HL-60 (cell line): ENCODE results near the gene EMP2.

Experiments
- DNase-seq, 2 experiments: peaks; one replicate each; pipeline ENCODE4 v3.0.0-alpha.2; 2010 to 2020; ENCODE audit warnings: low read depth in 1 of 2, low spot score in 1 of 2
- H3K27ac ChIP-seq: fragments of 250-450 bp; sonication (Bioruptor Pico); replicated peaks from 2 replicates; pipeline ENCODE4 v1.5.1; 2020; ENCODE audit warnings: mild to moderate bottlenecking, moderate library complexity
- H3K27me3 ChIP-seq: fragments of 250-450 bp; sonication (Bioruptor Pico); 2 replicates; pipeline ENCODE4 v1.5.1; 2021; ENCODE audit warnings: mild to moderate bottlenecking, moderate library complexity; ENCODE audit not compliant: insufficient read depth, poor library complexity, severe bottlenecking
- H3K4me3 ChIP-seq: replicated peaks from 2 replicates; pipeline ENCODE4 v1.5.1; 2011; ENCODE audit warnings: mild to moderate bottlenecking, control low read depth, low read length; ENCODE audit not compliant: insufficient read depth
- GABPA ChIP-seq: IDR thresholded peaks from 2 replicates; pipeline ENCODE4 v1.6.1; 2012; ENCODE audit warnings: low read depth
- POLR2AphosphoS5 ChIP-seq: IDR thresholded peaks from 2 replicates; pipeline ENCODE4 v1.6.1; 2012; ENCODE audit warnings: low read depth
- SPI1 ChIP-seq: IDR thresholded peaks from 2 replicates; pipeline ENCODE4 v1.6.1; 2012; ENCODE audit warnings: low read depth, mild to moderate bottlenecking, borderline replicate concordance
- TF ChIP-seq, protein P1 (sequence below): IDR thresholded peaks from 2 replicates; pipeline ENCODE4 v1.6.1; 2012; ENCODE audit warnings: low read depth; ENCODE audit not compliant: insufficient replicate concordance
- TF ChIP-seq, protein P2 (sequence below): IDR thresholded peaks from one replicate; pipeline ENCODE4 v1.5.1; 2011; ENCODE audit warnings: low read length, control low read depth, inconsistent platforms; ENCODE audit not compliant: insufficient read depth

Gene EMP2

DNA sequence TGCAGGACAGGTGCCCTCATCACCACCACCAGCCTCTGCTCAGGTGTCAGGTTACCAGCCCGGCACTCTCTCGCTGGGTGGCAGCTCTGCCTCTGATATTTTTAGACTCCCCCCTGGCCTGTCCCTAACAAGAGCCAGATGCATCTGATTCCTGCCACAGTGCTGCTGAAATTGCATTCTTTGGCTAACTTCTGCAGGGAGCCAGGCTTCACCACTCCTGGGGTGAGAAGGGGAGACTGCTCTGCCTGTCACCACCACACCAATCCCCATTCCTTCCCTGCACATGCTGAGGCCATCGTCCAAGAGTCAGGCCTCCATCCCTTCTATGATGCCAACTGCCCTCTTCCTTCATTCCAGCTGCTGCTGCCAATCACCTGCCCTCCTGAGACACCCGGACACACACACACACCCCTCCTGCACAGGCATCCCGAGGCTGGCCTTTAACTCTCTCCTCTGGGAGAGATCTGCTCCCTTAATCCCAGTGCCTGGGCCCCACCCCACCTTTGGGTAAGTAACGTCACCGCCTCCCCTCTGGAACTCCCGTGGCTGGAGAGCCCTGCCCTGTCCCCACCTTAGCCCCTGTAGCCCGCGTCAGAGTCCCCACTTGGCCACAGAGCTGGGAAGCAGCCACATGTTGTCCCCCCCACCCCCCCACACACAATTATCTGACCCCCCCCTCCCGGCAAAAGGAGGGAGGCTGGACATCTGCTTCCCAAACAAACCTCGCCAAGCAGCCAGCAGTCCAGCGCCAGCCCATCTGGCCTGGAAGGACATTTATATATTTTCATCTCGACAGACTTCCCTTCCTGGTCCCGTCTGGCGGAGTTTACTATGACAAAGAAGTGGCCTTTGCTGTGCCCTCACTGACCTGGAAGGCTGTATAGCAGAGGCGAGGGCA is 2.8 kb downstream of the EMP2 start:
- H3K4me3 ChIP-seq = no peak overlapping the region
- H3K27ac ChIP-seq = no peak overlapping the region
- TF ChIP-seq SPI1 (no peak), POLR2AphosphoS5 (no peak)
- TF ChIP-seq, protein P1, sequence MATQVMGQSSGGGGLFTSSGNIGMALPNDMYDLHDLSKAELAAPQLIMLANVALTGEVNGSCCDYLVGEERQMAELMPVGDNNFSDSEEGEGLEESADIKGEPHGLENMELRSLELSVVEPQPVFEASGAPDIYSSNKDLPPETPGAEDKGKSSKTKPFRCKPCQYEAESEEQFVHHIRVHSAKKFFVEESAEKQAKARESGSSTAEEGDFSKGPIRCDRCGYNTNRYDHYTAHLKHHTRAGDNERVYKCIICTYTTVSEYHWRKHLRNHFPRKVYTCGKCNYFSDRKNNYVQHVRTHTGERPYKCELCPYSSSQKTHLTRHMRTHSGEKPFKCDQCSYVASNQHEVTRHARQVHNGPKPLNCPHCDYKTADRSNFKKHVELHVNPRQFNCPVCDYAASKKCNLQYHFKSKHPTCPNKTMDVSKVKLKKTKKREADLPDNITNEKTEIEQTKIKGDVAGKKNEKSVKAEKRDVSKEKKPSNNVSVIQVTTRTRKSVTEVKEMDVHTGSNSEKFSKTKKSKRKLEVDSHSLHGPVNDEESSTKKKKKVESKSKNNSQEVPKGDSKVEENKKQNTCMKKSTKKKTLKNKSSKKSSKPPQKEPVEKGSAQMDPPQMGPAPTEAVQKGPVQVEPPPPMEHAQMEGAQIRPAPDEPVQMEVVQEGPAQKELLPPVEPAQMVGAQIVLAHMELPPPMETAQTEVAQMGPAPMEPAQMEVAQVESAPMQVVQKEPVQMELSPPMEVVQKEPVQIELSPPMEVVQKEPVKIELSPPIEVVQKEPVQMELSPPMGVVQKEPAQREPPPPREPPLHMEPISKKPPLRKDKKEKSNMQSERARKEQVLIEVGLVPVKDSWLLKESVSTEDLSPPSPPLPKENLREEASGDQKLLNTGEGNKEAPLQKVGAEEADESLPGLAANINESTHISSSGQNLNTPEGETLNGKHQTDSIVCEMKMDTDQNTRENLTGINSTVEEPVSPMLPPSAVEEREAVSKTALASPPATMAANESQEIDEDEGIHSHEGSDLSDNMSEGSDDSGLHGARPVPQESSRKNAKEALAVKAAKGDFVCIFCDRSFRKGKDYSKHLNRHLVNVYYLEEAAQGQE = no peak
- TF ChIP-seq, protein P2, sequence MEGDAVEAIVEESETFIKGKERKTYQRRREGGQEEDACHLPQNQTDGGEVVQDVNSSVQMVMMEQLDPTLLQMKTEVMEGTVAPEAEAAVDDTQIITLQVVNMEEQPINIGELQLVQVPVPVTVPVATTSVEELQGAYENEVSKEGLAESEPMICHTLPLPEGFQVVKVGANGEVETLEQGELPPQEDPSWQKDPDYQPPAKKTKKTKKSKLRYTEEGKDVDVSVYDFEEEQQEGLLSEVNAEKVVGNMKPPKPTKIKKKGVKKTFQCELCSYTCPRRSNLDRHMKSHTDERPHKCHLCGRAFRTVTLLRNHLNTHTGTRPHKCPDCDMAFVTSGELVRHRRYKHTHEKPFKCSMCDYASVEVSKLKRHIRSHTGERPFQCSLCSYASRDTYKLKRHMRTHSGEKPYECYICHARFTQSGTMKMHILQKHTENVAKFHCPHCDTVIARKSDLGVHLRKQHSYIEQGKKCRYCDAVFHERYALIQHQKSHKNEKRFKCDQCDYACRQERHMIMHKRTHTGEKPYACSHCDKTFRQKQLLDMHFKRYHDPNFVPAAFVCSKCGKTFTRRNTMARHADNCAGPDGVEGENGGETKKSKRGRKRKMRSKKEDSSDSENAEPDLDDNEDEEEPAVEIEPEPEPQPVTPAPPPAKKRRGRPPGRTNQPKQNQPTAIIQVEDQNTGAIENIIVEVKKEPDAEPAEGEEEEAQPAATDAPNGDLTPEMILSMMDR = no peak
- DNase-seq = no peak
- H3K27me3 ChIP-seq = peaks cover 23% of the 10 kb centered on the region

DNA sequence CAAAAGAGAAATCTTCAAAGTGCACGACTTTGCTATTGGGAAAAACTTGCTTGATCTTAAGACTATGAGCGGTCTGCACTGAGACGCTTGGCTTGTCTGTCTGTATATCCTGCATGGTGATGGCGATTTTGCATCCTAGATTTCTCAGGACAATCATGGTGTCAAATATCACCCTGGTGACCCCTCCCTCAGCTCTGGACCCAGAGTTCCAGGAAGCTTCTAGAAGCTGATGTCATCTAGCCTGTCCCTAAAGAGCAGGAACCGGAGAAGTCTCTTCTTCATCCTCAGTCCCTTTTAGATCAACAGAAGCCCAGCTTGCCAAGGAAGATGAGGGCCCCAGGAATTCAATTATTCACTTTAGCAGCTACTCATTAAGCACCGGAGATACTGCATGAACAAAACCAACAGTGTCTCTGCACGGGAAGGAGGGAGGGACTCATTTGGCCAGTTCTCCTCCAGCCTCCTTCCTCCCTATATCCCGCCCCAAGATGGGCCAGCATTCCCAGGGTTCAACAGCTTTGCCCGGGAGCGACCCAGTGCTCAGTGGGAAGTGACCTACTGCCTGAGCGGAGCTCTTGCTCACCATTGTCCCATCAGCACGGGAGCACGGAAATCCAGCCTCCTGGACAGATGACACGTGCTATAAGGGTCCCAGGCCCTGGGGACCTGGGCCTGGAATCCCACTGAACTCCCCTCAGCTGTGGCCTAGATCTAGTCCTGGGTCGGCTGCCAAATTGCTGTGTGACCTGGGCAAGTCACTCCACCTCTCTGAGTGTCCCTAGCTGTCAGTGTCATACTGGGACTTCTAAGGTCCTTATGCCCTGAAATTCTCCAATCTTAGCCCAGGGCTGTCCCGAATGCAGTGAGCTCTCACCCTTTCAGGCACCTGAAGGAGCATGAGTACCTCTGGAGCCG is 3.8 kb downstream of the EMP2 start:
- Histone ChIP-seq H3K27me3 (peaks cover 21% of the 10 kb centered on the region), H3K4me3 (no peak overlapping the region), H3K27ac (no peak overlapping the region)
- no peak for DNase-seq
- TF ChIP-seq SPI1 (no peak), POLR2AphosphoS5 (no peak), GABPA (no peak)
- TF ChIP-seq, protein P1 = no peak
- TF ChIP-seq, protein P2 = no peak

DNA sequence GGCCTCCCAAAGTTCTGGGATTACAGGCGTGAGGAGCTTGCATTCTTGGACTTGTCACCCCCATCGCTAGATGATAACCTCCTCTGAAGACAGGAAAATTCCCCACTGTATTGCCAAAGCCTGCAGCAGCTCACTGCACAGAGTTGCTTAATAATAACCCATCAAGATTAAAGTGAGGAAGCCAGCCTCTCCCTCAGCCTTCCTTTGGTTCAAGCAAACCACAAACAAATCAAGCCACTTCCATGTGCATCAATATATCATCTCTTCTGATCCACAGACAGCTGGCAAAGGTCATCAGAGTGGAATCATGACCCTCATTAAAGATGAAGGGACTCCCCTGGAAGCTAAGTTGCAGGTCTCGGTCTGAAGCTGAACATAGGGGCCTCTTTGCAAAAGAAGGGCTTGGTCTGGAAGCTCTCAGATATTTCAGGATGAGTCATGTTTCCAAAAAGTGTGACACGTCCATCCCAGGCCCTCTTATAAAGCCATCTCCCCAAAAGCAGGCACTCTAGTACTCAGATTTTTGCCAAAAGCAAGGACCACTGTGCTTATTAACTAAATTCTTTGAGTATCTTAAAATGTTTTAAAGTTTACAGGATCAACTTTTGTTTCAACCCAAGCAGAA is 4.8 kb downstream of the EMP2 start:
- no peak overlapping the region for H3K27ac ChIP-seq
- no peak overlapping the region for H3K4me3 ChIP-seq
- peaks cover 14% of the 10 kb centered on the region for H3K27me3 ChIP-seq
- no peak for DNase-seq
- TF ChIP-seq SPI1 (no peak), GABPA (no peak), POLR2AphosphoS5 (no peak)
- TF ChIP-seq, protein P2 = no peak
- TF ChIP-seq, protein P1 = no peak
